OCI-LY3 (cell line): ENCODE measurements around the gene CHRD.

ENCODE experiments used
- H2AFZ ChIP-seq: fragments of 200-600, 300-600 bp; shearing (Covaris generic); 2 replicates; pipeline ENCODE4 v1.6.0; 2014; ENCODE audit warnings: antibody characterized with exemption, low read depth, low read length
- H3K27ac ChIP-seq: fragments of 200-600, 300-600 bp; sonication (generic); 2 replicates; pipeline ENCODE4 v1.5.1; 2014; ENCODE audit warnings: mild to moderate bottlenecking, low read length, moderate library complexity, mixed read lengths
- H3K27me3 ChIP-seq: fragments of 200-600, 300-600 bp; sonication (generic); 2 replicates; pipeline ENCODE4 v1.6.1; 2014; ENCODE audit warnings: low read depth, low read length, mixed read lengths
- H3K36me3 ChIP-seq: fragments of 200-600, 300-600 bp; sonication (generic); replicated peaks from 2 replicates; pipeline ENCODE3; 2014; ENCODE audit warnings: low read depth, low read length, mixed read lengths
- H3K4me1 ChIP-seq: fragments of 300-600, 200-600 bp; sonication (generic); 2 replicates; pipeline ENCODE4 v1.6.1; 2014; ENCODE audit warnings: low read length, mixed read lengths
- H3K4me2 ChIP-seq: fragments of 200-600, 300-600 bp; sonication (generic); 2 replicates; pipeline ENCODE4 v1.6.1; 2014; ENCODE audit warnings: low read length, mixed read lengths
- H3K4me3 ChIP-seq: fragments of 300-600, 200-600 bp; sonication (generic); 2 replicates; pipeline ENCODE4 v1.5.1; 2014; ENCODE audit warnings: antibody characterized with exemption, mild to moderate bottlenecking, low read length, moderate library complexity
- H3K79me2 ChIP-seq: fragments of 300-600, 200-600 bp; shearing (Covaris generic); 2 replicates; pipeline ENCODE4 v1.6.1; 2014; ENCODE audit warnings: mild to moderate bottlenecking, low read length, mixed read lengths
- H3K9ac ChIP-seq: fragments of 300-600, 200-600 bp; shearing (Covaris generic); 2 replicates; pipeline ENCODE4 v1.6.0; 2014; ENCODE audit warnings: mild to moderate bottlenecking, low read length, moderate library complexity
- H3K9me3 ChIP-seq: fragments of 200-600, 300-600 bp; shearing (Covaris generic); 2 replicates; pipeline ENCODE4 v1.6.1; 2014; ENCODE audit warnings: low read length, mixed read lengths; ENCODE audit not compliant: insufficient read depth
- H4K20me1 ChIP-seq: fragments of 200-600, 300-600 bp; sonication (generic); 2 replicates; pipeline ENCODE4 v1.6.1; 2016; ENCODE audit warnings: low read length, mixed read lengths; ENCODE audit not compliant: insufficient read depth
- EZH2phosphoT487 ChIP-seq: fragments of 200-600 bp; shearing (Covaris generic); IDR thresholded peaks from 2 replicates; pipeline ENCODE4 v1.6.1; 2018; ENCODE audit warnings: antibody characterized with exemption, mixed run types, low read depth
- TF ChIP-seq, protein P1 (sequence below): fragments of 200-600, 300-600 bp; sonication (generic); IDR thresholded peaks from 2 replicates; pipeline ENCODE4 v1.5.1; 2014; ENCODE audit warnings: antibody characterized with exemption, low read length, low read depth

CHRD gene

DNA sequence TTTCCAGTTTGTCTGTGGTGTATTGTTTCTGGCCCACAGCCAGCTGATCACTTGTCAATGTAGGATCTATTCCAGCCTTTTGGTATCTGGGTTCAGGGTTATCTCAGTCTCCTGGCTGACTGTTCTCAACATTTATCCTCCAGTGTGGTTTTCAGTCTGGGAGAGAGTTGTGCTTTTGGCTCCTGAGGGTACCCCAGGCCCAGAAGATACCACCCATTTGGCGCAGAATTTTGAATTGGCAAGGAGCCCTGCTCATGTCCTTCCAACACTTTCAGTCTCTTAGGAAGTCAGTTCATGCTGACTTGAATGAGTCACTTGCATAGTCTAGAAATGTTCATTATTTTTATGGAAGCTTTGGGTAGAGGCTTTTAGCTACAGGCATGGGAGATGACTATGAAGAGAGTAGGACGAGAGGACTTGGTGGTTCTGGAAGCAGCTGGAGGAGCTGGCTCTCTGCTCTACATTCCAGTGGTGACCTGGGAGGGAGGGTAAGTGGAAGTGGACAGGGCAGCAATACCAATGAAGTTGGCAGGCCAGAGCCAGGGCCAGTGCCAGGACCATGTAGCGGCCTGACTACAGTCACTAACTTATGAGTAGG is 11.2 kb upstream of the CHRD start:
- TF ChIP-seq, protein P1, sequence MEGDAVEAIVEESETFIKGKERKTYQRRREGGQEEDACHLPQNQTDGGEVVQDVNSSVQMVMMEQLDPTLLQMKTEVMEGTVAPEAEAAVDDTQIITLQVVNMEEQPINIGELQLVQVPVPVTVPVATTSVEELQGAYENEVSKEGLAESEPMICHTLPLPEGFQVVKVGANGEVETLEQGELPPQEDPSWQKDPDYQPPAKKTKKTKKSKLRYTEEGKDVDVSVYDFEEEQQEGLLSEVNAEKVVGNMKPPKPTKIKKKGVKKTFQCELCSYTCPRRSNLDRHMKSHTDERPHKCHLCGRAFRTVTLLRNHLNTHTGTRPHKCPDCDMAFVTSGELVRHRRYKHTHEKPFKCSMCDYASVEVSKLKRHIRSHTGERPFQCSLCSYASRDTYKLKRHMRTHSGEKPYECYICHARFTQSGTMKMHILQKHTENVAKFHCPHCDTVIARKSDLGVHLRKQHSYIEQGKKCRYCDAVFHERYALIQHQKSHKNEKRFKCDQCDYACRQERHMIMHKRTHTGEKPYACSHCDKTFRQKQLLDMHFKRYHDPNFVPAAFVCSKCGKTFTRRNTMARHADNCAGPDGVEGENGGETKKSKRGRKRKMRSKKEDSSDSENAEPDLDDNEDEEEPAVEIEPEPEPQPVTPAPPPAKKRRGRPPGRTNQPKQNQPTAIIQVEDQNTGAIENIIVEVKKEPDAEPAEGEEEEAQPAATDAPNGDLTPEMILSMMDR, result no peak
- no peak for TF ChIP-seq EZH2phosphoT487
- Histone ChIP-seq H3K9me3 (no peaks in the 10 kb centered on the region), H3K4me3 (no peak overlapping the region), H3K27ac (no peak overlapping the region), H3K36me3 (peaks cover 39% of the 10 kb centered on the region), H3K4me2 (no peak overlapping the region), H2AFZ (no peak overlapping the region), H3K79me2 (peaks cover 17% of the 10 kb centered on the region), H3K27me3 (no peaks in the 10 kb centered on the region), H4K20me1 (0 out of 2 replicates have a peak, but pooled peaks cover 4% of the 10 kb centered on the region), H3K4me1 (peaks cover 9% of the 10 kb centered on the region), H3K9ac (no peak overlapping the region)

GRCh38 chr3:184371570-184372018 is 8.3 kb upstream of the CHRD start:
- Histone ChIP-seq H3K79me2 (no peaks in the 10 kb centered on the region), H3K4me2 (no peak overlapping the region), H3K4me1 (no peaks in the 10 kb centered on the region), H4K20me1 (no peaks in the 10 kb centered on the region), H3K27ac (no peak overlapping the region), H2AFZ (no peak overlapping the region), H3K4me3 (no peak overlapping the region), H3K36me3 (peaks cover 25% of the 10 kb centered on the region), H3K9ac (no peak overlapping the region), H3K27me3 (peaks cover 3% of the 10 kb centered on the region; the same call in 1 of the 2 replicates), H3K9me3 (no peaks in the 10 kb centered on the region)
- TF ChIP-seq EZH2phosphoT487, result no peak
- TF ChIP-seq, protein P1, result peak; percentile 67

GRCh38 chr3:184372296-184372821 is 7.5 kb upstream of the CHRD start:
- peaks cover 22% of the 10 kb centered on the region for H3K36me3 ChIP-seq
- H3K27ac ChIP-seq, result no peak overlapping the region
- no peak overlapping the region for H3K9ac ChIP-seq
- no peak overlapping the region for H2AFZ ChIP-seq
- no peaks in the 10 kb centered on the region for H4K20me1 ChIP-seq
- no peak overlapping the region for H3K4me3 ChIP-seq
- TF ChIP-seq, protein P1, result no peak
- no peak overlapping the region for H3K4me2 ChIP-seq
- H3K27me3 ChIP-seq, result peaks cover 3% of the 10 kb centered on the region; the same call in 1 of the 2 replicates
- H3K79me2 ChIP-seq, result no peaks in the 10 kb centered on the region
- no peaks in the 10 kb centered on the region for H3K9me3 ChIP-seq
- no peaks in the 10 kb centered on the region for H3K4me1 ChIP-seq

DNA sequence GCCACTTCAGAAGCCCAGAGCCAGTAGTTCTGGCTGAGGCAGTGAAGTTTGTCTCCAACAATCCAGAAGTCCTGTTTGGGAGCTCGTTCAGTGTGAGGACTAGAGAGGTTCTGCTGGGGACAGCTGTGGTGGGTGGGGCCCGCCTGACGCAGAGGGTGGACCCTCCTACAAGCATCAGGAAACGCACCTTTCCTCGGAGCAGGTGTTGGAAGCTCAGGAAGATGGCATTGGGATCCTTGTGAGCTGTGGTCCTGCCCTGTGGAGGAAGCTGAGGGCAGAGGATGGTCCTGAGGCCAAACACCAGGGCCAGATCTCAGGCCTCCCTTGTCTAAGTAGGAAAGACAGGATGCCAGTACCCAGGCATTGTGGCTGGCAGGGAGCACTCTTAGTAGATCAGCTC is 6.9 kb upstream of the CHRD start:
- H3K36me3 ChIP-seq, result peaks cover 22% of the 10 kb centered on the region
- no peaks in the 10 kb centered on the region for H4K20me1 ChIP-seq
- H2AFZ ChIP-seq, result no peak overlapping the region
- no peaks in the 10 kb centered on the region for H3K79me2 ChIP-seq
- no peaks in the 10 kb centered on the region for H3K9me3 ChIP-seq
- no peak overlapping the region for H3K27ac ChIP-seq
- H3K9ac ChIP-seq, result no peak overlapping the region
- H3K4me2 ChIP-seq, result no peak overlapping the region
- no peaks in the 10 kb centered on the region for H3K4me1 ChIP-seq
- TF ChIP-seq EZH2phosphoT487, result no peak
- TF ChIP-seq, protein P1, result no peak
- H3K4me3 ChIP-seq, result no peak overlapping the region
- peaks cover 3% of the 10 kb centered on the region; the same call in 1 of the 2 replicates for H3K27me3 ChIP-seq
